ENCODE data around the gene SEC11C.
"Not testable (repeated sequence)": the region's sequence is repeated elsewhere in the genome, so short reads cannot be mapped to it uniquely, and the experiment has no call there.

The SEC11C gene

DNA sequence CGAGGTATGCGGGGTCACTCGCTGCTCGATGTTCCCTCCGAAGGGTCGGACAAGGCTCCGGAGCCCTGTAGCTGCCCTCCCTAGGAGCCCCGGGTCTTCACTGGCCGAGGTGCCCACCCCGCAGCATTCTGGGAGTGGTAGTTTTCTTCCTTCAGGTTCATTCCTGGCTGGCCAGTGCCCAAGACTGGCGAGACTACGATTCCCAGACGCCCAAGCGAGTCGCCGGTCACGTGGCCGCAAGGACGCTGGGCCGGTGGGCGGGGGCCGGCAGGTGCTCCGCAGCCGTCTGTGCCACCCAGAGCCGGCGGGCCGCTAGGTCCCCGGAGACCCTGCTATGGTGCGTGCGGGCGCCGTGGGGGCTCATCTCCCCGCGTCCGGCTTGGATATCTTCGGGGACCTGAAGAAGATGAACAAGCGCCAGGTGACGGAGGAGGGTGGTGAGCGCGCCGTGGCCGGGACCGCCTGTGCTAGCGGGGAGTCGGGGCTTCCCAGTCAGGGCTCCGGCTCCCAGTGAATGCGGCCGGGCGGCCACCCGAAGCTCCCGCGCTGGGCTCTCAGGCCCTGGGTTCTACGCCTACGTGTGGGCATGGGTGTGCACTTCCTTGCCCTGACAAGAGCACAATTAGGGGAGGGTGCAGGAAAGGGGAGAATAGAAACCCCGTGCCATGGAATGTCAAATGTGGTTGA lies at the start of gene SEC11C:
Gene SEC11C (plus strand): TSS at position 270 of the 687 bp plus-strand sequence. CDS start 65 bp downstream, at position 335.
- peak; percentile 92 for DNase-seq (ENCODE audit: low read depth)

GRCh38 chr18:59090966-59091603 lies 48.6 kb upstream of the SEC11C start:
- no peak for DNase-seq (ENCODE audit: low read depth)

GRCh38 chr18:59093668-59094067 lies 46.0 kb upstream of the SEC11C start:
- DNase-seq (ENCODE audit: low read depth), result no peak

GRCh38 chr18:59094569-59094968 lies 45.1 kb upstream of the SEC11C start:
- no peak for DNase-seq (ENCODE audit: low read depth)

- DNase-seq (ENCODE audit: low read depth), result no peak
Observed at GRCh38 chr18:59096098-59096789, 43.4 kb upstream of the SEC11C start.

DNA sequence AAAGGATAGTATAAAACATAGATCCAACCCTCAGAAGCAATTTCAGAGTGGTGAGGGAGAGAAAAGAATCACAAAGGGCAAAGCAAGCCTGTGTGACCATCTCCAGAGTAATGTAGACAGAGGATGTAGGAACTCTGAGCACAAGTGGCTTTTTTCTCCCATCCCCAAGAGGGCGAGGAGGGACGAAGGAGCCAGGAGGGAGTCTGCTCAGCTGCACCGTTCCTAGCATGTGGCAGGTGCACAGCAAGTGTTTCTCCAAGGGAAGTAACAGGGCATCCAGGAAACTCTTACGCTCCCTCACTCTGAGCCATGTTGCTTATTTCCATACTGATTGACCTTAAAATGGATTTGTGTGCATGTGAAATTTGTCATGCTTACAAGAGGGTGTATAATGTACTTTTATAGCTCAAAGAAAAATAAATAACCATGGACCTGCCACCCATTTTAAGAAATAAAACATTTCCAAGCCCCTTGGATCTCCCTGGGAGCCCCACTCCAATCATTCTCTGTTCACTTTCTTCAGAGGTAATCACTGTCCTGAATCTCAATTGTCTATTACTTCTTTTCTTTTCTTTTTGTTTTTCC lies 37.8 kb upstream of the SEC11C start:
- no peak for DNase-seq (ENCODE audit: low read depth)

DNA sequence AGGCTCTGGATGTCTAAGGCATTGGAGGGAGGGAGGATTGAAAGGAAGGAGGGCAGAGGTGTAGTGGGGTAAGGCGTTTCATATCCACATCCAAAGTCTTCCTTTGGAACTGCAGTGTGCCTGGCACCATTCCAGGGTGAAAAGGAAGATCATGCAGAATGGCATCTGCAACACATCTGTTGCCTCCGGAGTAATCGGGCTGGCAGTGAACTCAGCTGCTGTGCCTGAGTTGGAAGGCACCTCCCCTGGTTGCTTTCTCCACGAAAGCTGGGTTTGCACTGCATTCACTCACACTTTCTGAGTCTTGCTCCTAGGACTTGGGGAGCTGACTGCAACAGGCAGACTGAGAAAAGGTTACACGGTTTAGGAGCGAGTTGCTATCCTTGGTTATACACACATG lies 30.3 kb upstream of the SEC11C start:
- no peak for DNase-seq (ENCODE audit: low read depth)

- DNase-seq (ENCODE audit: low read depth), result no peak
Observed at GRCh38 chr18:59114160-59114559, 25.5 kb upstream of the SEC11C start.

GRCh38 chr18:59123588-59124369 lies 15.9 kb upstream of the SEC11C start:
- DNase-seq (ENCODE audit: low read depth), result peak; percentile 90

DNA sequence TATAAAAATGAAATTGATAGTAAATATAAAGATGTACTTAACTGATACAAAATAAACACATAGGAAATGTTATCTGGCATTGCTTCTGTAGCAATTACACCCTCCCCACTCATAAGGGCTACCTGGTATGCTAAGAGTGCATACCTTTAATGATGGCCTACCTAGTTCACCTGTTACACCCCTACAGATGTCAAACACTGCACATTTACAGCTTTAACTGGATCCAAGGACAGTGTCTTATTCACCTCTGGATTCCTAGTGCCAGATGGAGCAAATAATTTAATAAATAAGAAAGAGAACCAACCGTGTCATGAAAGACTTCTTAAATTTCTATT lies 15.3 kb upstream of the SEC11C start:
- DNase-seq (ENCODE audit: low read depth), result no peak

DNA sequence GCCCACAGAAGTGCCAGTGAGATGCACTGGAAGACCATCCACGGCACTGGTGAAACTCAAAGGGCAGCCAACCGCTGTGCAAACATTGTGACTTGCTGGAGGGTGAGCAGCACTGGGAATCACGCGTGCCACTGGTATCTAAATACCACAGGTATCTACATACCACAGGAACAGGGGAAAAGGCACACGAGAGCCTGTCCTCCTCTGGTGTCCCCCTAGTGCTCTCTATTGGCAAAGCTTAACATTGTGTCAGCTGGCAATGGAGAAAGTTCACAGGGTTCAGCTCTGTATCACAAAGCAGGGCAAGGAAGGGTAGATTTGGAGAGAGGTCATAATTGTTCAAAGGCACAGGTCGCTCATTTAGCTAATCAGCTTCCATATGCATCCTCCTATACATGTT lies 12.6 kb upstream of the SEC11C start:
- no peak for DNase-seq (ENCODE audit: low read depth)

GRCh38 chr18:59129951-59130703 lies 9.6 kb upstream of the SEC11C start:
- no peak for DNase-seq (ENCODE audit: low read depth)

DNA sequence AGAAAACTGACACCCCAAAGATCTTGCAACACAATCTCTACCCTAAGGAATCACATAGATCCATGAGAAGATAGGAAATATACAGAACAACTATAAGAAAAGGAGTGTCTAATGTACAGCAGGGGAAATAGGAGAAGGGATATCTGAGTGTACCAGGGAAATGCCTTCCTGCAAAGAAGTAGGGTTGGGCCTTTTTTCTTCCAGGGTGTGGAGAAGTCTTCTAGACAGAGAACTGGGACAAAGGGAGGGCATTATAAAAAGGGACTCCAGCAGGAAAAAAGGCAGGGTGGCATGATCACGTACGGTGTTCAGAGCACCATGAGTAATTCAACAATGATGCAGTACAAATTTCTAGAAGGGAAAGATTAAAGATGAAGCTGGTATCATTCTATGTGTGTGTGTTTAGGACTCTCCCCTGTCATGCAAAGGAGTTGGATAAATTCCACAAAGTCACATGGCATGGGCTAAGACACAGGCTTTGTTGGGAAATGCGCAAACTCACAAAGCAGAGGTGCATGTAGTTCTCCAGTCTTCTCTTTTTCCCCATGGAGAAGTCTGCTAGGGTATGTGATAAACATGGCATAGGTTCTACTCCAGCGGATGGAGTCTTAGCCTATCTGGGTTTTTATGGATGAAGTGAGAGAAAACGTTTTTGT lies 6.7 kb upstream of the SEC11C start:
- no peak for DNase-seq (ENCODE audit: low read depth)

DNA sequence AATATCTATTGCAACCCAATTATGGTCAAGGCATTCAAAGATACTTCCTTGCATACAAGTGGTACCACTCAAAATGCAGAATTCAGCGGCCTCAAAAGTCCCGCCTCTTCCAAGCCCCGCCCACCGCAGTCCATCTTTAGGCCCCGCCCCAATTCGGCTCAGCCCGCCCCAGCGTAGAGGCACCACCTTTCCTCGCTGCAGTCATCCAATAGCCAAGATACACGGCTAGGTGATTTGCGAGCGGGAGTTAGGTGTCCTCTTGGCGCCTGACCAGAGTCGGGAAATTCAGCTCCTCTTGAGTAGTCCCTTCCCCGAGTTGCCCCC lies 431 bp upstream of the SEC11C start:
- DNase-seq (ENCODE audit: low read depth), result peak; percentile 52

DNA sequence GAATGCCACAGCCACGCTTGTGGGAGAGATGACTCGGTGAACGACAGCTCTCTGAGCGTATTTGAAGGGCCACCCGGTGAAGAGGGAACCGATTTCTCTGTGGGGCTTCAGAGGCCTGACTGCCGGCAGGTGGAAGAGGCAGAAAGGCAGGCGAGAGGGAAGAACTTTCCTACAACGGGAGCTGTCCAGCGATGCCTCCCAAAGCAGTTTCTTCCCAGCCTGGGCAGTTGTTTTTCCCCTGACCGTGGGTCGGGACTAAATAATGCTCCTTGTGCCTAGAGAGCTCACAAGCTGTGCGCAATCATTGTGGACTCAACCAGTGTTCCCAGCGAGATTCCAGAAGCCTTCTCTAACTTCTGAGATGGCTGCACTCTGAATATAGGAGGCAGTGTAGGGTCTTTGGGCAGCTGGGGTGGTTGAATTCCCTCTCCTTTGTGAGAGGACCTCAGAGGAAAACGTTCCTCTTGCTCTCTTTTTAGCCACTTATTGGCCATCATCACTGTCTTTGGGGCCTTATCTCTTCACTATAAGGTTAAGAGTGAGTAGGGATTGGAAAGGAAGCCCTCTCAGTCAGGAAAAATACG lies 710 bp downstream of the SEC11C start:
- DNase-seq (ENCODE audit: low read depth), result peak; percentile 22

GRCh38 chr18:59141294-59142068 lies 1.8 kb downstream of the SEC11C start:
- no peak for DNase-seq (ENCODE audit: low read depth)

GRCh38 chr18:59142274-59142673 lies 2.6 kb downstream of the SEC11C start:
- no peak for DNase-seq (ENCODE audit: low read depth)

- DNase-seq (ENCODE audit: low read depth), result not testable (repeated sequence)
Observed at GRCh38 chr18:59142800-59143416, 3.2 kb downstream of the SEC11C start.

GRCh38 chr18:59143441-59143840 lies 3.8 kb downstream of the SEC11C start:
- DNase-seq (ENCODE audit: low read depth), result peak; percentile 16
